IMR-90 (cell line): ENCODE data around the gene SURF4.

Experiments used
- BHLHE40 ChIP-seq: fragments of 150-350 bp; IDR thresholded peaks from 2 replicates; pipeline ENCODE4 v1.6.1; 2016; ENCODE audit warnings: mild to moderate bottlenecking, low read depth, low read length
- CEBPB ChIP-seq: IDR thresholded peaks from 2 replicates; pipeline ENCODE4 v1.6.1; 2012; ENCODE audit warnings: low read depth, low read length, improper control_type of control experiment
- FOS ChIP-seq: fragments of 150-350 bp; IDR thresholded peaks from 2 replicates; pipeline ENCODE4 v1.6.1; 2016; ENCODE audit warnings: low read depth, low read length
- MAFK ChIP-seq: IDR thresholded peaks from 2 replicates; pipeline ENCODE4 v1.6.1; 2012; ENCODE audit warnings: low read depth, low read length, improper control_type of control experiment
- MAZ ChIP-seq: IDR thresholded peaks from 2 replicates; pipeline ENCODE4 v1.6.1; 2012; ENCODE audit warnings: low read depth, mild to moderate bottlenecking, low read length, improper control_type of control experiment, moderate library complexity, borderline replicate concordance
- MXI1 ChIP-seq: IDR thresholded peaks from 2 replicates; pipeline ENCODE4 v1.6.1; 2012; ENCODE audit warnings: low read depth, mild to moderate bottlenecking, low read length, moderate library complexity, borderline replicate concordance
- POLR2A ChIP-seq: IDR thresholded peaks from 2 replicates; pipeline ENCODE4 v1.6.1; 2012; ENCODE audit warnings: mild to moderate bottlenecking, low read depth, low read length
- RAD21 ChIP-seq: IDR thresholded peaks from 2 replicates; pipeline ENCODE4 v1.6.1; 2012; ENCODE audit warnings: low read length, improper control_type of control experiment
- RCOR1 ChIP-seq: IDR thresholded peaks from 2 replicates; pipeline ENCODE4 v1.6.1; 2012; ENCODE audit warnings: mild to moderate bottlenecking, low read length, improper control_type of control experiment; ENCODE audit not compliant: insufficient replicate concordance
- SMC3 ChIP-seq: fragments of 150-350 bp; IDR thresholded peaks from 2 replicates; pipeline ENCODE4 v1.6.1; 2016; ENCODE audit warnings: low read depth, mild to moderate bottlenecking, antibody characterized with exemption, low read length, moderate library complexity
- TF ChIP-seq, protein P1 (sequence below): conservative IDR thresholded peaks from 2 replicates; pipeline ENCODE4 v1.5.1; 2012; ENCODE audit warnings: mild to moderate bottlenecking, low read depth, low read length, improper control_type of control experiment
- TF ChIP-seq, protein P2 (sequence below): fragments of 150-350 bp; IDR thresholded peaks from 2 replicates; pipeline ENCODE4 v1.6.1; 2016; ENCODE audit warnings: low read depth, mild to moderate bottlenecking, low read length, moderate library complexity, borderline replicate concordance

DNA sequence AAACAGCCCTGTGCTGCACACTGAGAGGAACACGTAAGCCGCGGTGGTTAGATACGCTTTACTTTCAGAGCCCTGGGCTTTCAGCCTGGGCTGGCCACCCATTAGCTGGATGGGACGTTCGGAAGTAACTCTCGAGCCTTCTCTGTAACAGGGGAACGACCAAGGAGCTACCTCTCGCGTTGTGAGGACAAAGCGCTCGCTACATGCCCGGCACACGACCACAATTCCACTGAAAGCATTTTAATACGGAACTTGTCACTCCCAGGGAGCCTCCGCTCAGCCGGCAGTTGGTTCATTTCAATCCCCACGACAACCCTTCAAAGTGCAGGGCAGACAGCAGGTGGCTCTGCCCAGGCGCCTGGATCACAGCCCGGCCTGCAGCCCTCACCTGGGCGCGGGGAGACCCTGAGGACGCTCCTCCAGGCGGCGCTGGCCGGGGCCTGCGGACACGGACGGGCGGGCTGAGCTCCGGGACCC, 19.9 kb downstream of the SURF4 start:
- TF ChIP-seq POLR2A (no peak), CEBPB (no peak), MAFK (no peak), SMC3 (no peak), RAD21 (no peak), MAZ (no peak), MXI1 (no peak), BHLHE40 (no peak), RCOR1 (no peak), FOS (no peak)
- TF ChIP-seq, protein P1, sequence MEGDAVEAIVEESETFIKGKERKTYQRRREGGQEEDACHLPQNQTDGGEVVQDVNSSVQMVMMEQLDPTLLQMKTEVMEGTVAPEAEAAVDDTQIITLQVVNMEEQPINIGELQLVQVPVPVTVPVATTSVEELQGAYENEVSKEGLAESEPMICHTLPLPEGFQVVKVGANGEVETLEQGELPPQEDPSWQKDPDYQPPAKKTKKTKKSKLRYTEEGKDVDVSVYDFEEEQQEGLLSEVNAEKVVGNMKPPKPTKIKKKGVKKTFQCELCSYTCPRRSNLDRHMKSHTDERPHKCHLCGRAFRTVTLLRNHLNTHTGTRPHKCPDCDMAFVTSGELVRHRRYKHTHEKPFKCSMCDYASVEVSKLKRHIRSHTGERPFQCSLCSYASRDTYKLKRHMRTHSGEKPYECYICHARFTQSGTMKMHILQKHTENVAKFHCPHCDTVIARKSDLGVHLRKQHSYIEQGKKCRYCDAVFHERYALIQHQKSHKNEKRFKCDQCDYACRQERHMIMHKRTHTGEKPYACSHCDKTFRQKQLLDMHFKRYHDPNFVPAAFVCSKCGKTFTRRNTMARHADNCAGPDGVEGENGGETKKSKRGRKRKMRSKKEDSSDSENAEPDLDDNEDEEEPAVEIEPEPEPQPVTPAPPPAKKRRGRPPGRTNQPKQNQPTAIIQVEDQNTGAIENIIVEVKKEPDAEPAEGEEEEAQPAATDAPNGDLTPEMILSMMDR = no peak
- TF ChIP-seq, protein P2, sequence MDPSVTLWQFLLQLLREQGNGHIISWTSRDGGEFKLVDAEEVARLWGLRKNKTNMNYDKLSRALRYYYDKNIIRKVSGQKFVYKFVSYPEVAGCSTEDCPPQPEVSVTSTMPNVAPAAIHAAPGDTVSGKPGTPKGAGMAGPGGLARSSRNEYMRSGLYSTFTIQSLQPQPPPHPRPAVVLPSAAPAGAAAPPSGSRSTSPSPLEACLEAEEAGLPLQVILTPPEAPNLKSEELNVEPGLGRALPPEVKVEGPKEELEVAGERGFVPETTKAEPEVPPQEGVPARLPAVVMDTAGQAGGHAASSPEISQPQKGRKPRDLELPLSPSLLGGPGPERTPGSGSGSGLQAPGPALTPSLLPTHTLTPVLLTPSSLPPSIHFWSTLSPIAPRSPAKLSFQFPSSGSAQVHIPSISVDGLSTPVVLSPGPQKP = no peak
